ENCODE data around the gene SMIM20. TPM values are rescaled to one million over a fixed set of nuclear protein-coding genes. Genes with fewer than 3 reads are reported as not detected.

SMIM20 gene
- total and polyA plus RNA-seq, 9 donors = 25.4 to 46.9 (median 28.7) TPM

DNA sequence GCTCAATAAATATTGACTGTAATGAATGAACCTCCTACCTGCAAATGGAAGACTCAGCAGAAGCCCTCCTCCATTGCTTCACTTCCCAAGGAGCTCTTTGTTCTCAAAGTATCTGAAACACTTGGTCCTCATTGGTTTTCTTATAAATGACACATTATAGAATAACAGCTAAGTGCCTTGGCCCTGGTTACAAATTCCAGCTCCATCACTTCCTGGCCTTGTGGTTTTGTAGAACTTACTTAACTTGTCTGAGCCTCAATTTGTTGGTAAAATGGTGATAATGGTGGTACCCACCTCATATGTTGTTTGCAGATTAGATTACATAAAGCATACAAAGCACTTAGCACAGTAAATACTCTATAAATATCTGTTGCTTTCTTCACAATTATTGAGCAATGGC is 25.2 kb upstream of the SMIM20 start:
- peaks cover 5% of the 10 kb centered on the region for H3K4me1 ChIP-seq (ENCODE audit: insufficient read depth)
- no peak overlapping the region for H3K27ac ChIP-seq
- H3K27me3 ChIP-seq = no peaks in the 10 kb centered on the region
- no peaks in the 10 kb centered on the region for H3K9me3 ChIP-seq
- H3K4me3 ChIP-seq = no peak overlapping the region
- TF ChIP-seq EP300 (IDR thresholded peaks at IDR 0.05) = no peak
- TF ChIP-seq, protein P1, sequence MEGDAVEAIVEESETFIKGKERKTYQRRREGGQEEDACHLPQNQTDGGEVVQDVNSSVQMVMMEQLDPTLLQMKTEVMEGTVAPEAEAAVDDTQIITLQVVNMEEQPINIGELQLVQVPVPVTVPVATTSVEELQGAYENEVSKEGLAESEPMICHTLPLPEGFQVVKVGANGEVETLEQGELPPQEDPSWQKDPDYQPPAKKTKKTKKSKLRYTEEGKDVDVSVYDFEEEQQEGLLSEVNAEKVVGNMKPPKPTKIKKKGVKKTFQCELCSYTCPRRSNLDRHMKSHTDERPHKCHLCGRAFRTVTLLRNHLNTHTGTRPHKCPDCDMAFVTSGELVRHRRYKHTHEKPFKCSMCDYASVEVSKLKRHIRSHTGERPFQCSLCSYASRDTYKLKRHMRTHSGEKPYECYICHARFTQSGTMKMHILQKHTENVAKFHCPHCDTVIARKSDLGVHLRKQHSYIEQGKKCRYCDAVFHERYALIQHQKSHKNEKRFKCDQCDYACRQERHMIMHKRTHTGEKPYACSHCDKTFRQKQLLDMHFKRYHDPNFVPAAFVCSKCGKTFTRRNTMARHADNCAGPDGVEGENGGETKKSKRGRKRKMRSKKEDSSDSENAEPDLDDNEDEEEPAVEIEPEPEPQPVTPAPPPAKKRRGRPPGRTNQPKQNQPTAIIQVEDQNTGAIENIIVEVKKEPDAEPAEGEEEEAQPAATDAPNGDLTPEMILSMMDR (IDR thresholded peaks at IDR 0.05) = no peak
- TF ChIP-seq POLR2A (IDR thresholded peaks at IDR 0.05) = no peak
- intact Hi-C loops (cut with DNase I) = no loop called here
- no peaks in the 10 kb centered on the region for H3K36me3 ChIP-seq
- DNase-seq = no peak

GRCh38 chr4:25889589-25890503 is 24.2 kb upstream of the SMIM20 start:
- H3K4me3 ChIP-seq = no peak overlapping the region
- H3K9me3 ChIP-seq = no peaks in the 10 kb centered on the region
- peaks cover 5% of the 10 kb centered on the region for H3K4me1 ChIP-seq (ENCODE audit: insufficient read depth)
- no peaks in the 10 kb centered on the region for H3K27me3 ChIP-seq
- no peaks in the 10 kb centered on the region for H3K36me3 ChIP-seq
- intact Hi-C loops (cut with DNase I) = no loop called here
- TF ChIP-seq POLR2A (IDR thresholded peaks at IDR 0.05) = no peak
- TF ChIP-seq, protein P1 (IDR thresholded peaks at IDR 0.05) = no peak
- TF ChIP-seq EP300 (IDR thresholded peaks at IDR 0.05) = no peak
- H3K27ac ChIP-seq = no peak overlapping the region
- WGBS, 3 donors = 94 to 96% (median 95%) methylated on average over 14 of the region's 14 CpGs
- DNase-seq = no peak

GRCh38 chr4:25890571-25891485 is 23.2 kb upstream of the SMIM20 start:
- no peak for TF ChIP-seq POLR2A (IDR thresholded peaks at IDR 0.05)
- no peak for TF ChIP-seq EP300 (IDR thresholded peaks at IDR 0.05)
- TF ChIP-seq, protein P1 (IDR thresholded peaks at IDR 0.05) = no peak
- no peak for DNase-seq
- WGBS, 3 donors = 75 to 82% (median 79%) methylated on average over 11 of the region's 11 CpGs
- Histone ChIP-seq H3K9me3 (no peaks in the 10 kb centered on the region), H3K27me3 (no peaks in the 10 kb centered on the region), H3K36me3 (no peaks in the 10 kb centered on the region), H3K4me3 (no peak overlapping the region), H3K27ac (no peak overlapping the region), H3K4me1 (ENCODE audit: insufficient read depth) (peaks cover 5% of the 10 kb centered on the region)
- intact Hi-C loops (cut with DNase I) = no loop called here

DNA sequence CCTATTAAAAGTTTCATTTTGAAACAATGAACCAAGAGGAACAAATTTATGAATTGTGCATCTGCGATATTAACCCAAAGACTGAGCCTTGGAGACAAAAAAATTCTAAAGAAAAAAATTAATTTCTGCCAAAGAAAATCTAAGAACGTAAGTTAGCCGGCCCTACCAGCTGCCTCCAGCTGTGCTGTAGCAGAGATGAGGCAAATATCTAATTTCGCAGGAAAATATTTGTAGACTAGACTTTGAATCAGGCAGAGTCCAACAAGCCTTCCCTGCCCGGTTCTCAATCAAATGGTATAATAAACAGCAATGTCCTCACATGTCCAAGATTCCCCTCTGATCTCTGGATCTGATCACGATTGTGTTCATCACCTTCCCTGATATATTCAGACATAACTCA is 21.2 kb upstream of the SMIM20 start:
- TF ChIP-seq, protein P1 (IDR thresholded peaks at IDR 0.05) = no peak
- no peak for TF ChIP-seq EP300 (IDR thresholded peaks at IDR 0.05)
- TF ChIP-seq POLR2A (IDR thresholded peaks at IDR 0.05) = no peak
- intact Hi-C loops (cut with DNase I) = no loop called here
- peak; percentile 22 to 63 (median 43) for DNase-seq
- no peak overlapping the region for H3K27ac ChIP-seq
- H3K4me1 ChIP-seq (ENCODE audit: insufficient read depth) = peaks cover 5% of the 10 kb centered on the region
- WGBS, 3 donors = 7 to 22% (median 9%) methylated on average over 6 of the region's 6 CpGs
- no peaks in the 10 kb centered on the region for H3K36me3 ChIP-seq
- H3K27me3 ChIP-seq = no peaks in the 10 kb centered on the region
- H3K9me3 ChIP-seq = no peaks in the 10 kb centered on the region
- no peak overlapping the region for H3K4me3 ChIP-seq

All from ovary (tissue), 9 donors.